ENCODE data around the gene MISP. TPM values are rescaled to one million over a fixed set of nuclear protein-coding genes. Genes with fewer than 3 reads are reported as not detected.

MISP gene
- polyA plus RNA-seq, 1 of the 3 experiments (the other 2 are of a cell fraction): 0.08 TPM

- Histone ChIP-seq H2AFZ (ENCODE audit: low read depth) (no peak overlapping the region), H3K4me2 (no peak overlapping the region), H3K36me3 (replicated peaks in 1 of 2; ENCODE audit: control insufficient read depth in 1 of 2, insufficient read depth in 2 of 2, low read length in 1 of 2) (peaks cover 54 to 86% of the 10 kb centered on the region in 2 experiments), H3K9ac (no peak overlapping the region), H3K27me3 (ENCODE audit: insufficient read depth) (no peaks in the 10 kb centered on the region), H3K4me1 (ENCODE audit: control insufficient read depth in 1 of 2, insufficient read depth in 2 of 2, low read depth in 1 of 2, low read length in 1 of 2) (peaks cover 3 to 7% of the 10 kb centered on the region in 2 experiments; a peak in 2 of 4 replicates), H3K79me2 (ENCODE audit: insufficient read depth) (peaks cover 79% of the 10 kb centered on the region), H3K4me3 (ENCODE audit: low read depth in 2 of 2, low read length in 1 of 2) (no peak overlapping the region), H4K20me1 (ENCODE audit: insufficient read depth) (peaks cover 100% of the 10 kb centered on the region), H3K9me3 (no peaks in the 10 kb centered on the region), H3K9me2 (no peaks in the 10 kb centered on the region), H3F3A (replicated peaks; ENCODE audit: insufficient read depth) (peaks cover 34% of the 10 kb centered on the region), H3K27ac (ENCODE audit: low read depth in 2 of 2, low read length in 1 of 2) (no peak overlapping the region; a peak in 1 of 4 replicates)
- CTCF ChIA-PET: no interaction called here
- peak; percentile 44 for DNase-seq
- 94% methylated on average over 21 of the region's 34 CpGs for WGBS (ENCODE audit: low lambda C conversion rate)
- TF ChIP-seq SIN3A (IDR thresholded peaks at IDR 0.05; ENCODE audit: borderline replicate concordance, low read depth, low read length): no peak
- no peak for TF ChIP-seq USF1 (IDR thresholded peaks at IDR 0.05; ENCODE audit: borderline replicate concordance, low read depth)
- TF ChIP-seq YY1 (IDR thresholded peaks at IDR 0.05; ENCODE audit: low read depth): no peak
- no peak for TF ChIP-seq TCF12 (IDR thresholded peaks at IDR 0.05)
- POLR2A ChIA-PET: no interaction called here
Measured at GRCh38 chr19:806815-807421, 56.0 kb downstream of the MISP start.

GRCh38 chr19:807627-808422 is 56.9 kb downstream of the MISP start:
- Histone ChIP-seq H3K27ac (ENCODE audit: low read depth in 2 of 2, low read length in 1 of 2) (no peak overlapping the region), H3K4me2 (no peak overlapping the region), H3F3A (replicated peaks; ENCODE audit: insufficient read depth) (peaks cover 34% of the 10 kb centered on the region), H4K20me1 (ENCODE audit: insufficient read depth) (peaks cover 93% of the 10 kb centered on the region), H3K4me3 (ENCODE audit: low read depth in 2 of 2, low read length in 1 of 2) (no peak overlapping the region), H3K4me1 (ENCODE audit: control insufficient read depth in 1 of 2, insufficient read depth in 2 of 2, low read depth in 1 of 2, low read length in 1 of 2) (no peaks in the 10 kb centered on the region; a peak in 1 of 4 replicates), H3K36me3 (replicated peaks in 1 of 2; ENCODE audit: control insufficient read depth in 1 of 2, insufficient read depth in 2 of 2, low read length in 1 of 2) (peaks cover 56 to 84% of the 10 kb centered on the region in 2 experiments), H3K9ac (no peak overlapping the region), H3K27me3 (ENCODE audit: insufficient read depth) (no peaks in the 10 kb centered on the region), H3K79me2 (ENCODE audit: insufficient read depth) (peaks cover 70% of the 10 kb centered on the region), H2AFZ (ENCODE audit: low read depth) (no peak overlapping the region), H3K9me2 (no peaks in the 10 kb centered on the region), H3K9me3 (no peaks in the 10 kb centered on the region)
- TF ChIP-seq, protein P1, sequence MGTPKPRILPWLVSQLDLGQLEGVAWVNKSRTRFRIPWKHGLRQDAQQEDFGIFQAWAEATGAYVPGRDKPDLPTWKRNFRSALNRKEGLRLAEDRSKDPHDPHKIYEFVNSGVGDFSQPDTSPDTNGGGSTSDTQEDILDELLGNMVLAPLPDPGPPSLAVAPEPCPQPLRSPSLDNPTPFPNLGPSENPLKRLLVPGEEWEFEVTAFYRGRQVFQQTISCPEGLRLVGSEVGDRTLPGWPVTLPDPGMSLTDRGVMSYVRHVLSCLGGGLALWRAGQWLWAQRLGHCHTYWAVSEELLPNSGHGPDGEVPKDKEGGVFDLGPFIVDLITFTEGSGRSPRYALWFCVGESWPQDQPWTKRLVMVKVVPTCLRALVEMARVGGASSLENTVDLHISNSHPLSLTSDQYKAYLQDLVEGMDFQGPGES (IDR thresholded peaks at IDR 0.05; ENCODE audit: low read depth, low read length): no peak
- TF ChIP-seq TEAD4 (IDR thresholded peaks at IDR 0.05; ENCODE audit: borderline replicate concordance, insufficient read depth): no peak
- TF ChIP-seq ELF1 (IDR thresholded peaks at IDR 0.05): no peak
- TF ChIP-seq JUND (IDR thresholded peaks at IDR 0.05): no peak
- TF ChIP-seq, protein P2, sequence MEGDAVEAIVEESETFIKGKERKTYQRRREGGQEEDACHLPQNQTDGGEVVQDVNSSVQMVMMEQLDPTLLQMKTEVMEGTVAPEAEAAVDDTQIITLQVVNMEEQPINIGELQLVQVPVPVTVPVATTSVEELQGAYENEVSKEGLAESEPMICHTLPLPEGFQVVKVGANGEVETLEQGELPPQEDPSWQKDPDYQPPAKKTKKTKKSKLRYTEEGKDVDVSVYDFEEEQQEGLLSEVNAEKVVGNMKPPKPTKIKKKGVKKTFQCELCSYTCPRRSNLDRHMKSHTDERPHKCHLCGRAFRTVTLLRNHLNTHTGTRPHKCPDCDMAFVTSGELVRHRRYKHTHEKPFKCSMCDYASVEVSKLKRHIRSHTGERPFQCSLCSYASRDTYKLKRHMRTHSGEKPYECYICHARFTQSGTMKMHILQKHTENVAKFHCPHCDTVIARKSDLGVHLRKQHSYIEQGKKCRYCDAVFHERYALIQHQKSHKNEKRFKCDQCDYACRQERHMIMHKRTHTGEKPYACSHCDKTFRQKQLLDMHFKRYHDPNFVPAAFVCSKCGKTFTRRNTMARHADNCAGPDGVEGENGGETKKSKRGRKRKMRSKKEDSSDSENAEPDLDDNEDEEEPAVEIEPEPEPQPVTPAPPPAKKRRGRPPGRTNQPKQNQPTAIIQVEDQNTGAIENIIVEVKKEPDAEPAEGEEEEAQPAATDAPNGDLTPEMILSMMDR (IDR thresholded peaks at IDR 0.05): no peak
- TF ChIP-seq FOXJ3 (CRISPR knock-in tag; IDR thresholded peaks at IDR 0.05): no peak
- CTCF ChIA-PET: no interaction called here
- POLR2A ChIA-PET: no interaction called here
- DNase-seq: peak; percentile 48
- 95% methylated on average over 43 of the region's 44 CpGs for WGBS (ENCODE audit: low lambda C conversion rate)

Data from SK-N-SH (cell line).